GM21367 (cell line): Measurements from ENCODE around the gene NFKBIZ.
A peak's percentile ranks its signal among the peaks of the same experiment; 100 is the strongest.
"Not testable (repeated sequence)": the region's sequence is repeated elsewhere in the genome, so short reads cannot be mapped to it uniquely, and the experiment has no call there.

ENCODE experiments used
- ATAC-seq: cut with Tn5 transposase; IDR thresholded peaks from one replicate; pipeline ENCODE4 v1.9.1; 2021; ENCODE audit not compliant: unreplicated experiment

NFKBIZ gene

GRCh38 chr3:101868534-101869464 lies 19.5 kb downstream of the NFKBIZ start:
- ATAC-seq: no peak

DNA sequence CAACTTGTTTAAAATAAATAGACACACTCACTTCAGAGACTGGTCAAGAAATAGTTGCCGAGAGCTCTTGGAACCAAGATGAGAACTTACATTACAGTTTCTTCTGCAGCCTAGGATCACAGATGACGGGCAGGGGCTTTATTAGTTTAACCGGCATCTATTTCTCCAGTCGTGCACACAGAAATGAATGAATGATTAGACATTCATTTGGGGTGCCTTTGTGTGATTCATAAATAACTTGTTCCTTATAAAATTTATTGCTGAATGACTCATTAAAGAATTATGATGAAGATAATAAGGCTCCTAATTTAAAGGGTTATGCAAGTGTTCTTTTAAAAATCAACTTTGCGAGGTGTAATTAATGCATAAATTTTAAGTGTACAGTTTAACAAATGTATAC lies 20.8 kb downstream of the NFKBIZ start:
- ATAC-seq: no peak

DNA sequence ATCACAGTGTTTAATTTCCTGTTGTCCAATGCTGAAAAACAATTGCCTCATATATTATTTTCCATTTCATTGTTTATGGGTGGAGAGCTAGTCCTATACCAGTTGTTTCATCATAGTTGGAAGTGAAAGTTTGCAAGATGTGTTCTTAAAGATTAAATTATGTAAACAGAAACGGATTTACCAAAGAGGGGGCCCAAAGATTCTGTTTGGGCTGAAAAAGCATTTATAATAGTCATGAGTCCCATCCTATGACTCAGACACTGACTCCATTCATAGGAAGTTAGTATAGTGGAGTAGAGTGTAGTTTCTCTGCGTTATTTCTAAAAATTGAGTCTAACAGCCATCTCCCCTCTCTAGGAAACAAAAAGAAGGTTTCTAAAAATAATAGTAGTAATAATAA lies 24.3 kb downstream of the NFKBIZ start:
- ATAC-seq: no peak

- no peak for ATAC-seq
These were observed 26.8 kb downstream of the NFKBIZ start for GRCh38 chr3:101876142-101876541.

DNA sequence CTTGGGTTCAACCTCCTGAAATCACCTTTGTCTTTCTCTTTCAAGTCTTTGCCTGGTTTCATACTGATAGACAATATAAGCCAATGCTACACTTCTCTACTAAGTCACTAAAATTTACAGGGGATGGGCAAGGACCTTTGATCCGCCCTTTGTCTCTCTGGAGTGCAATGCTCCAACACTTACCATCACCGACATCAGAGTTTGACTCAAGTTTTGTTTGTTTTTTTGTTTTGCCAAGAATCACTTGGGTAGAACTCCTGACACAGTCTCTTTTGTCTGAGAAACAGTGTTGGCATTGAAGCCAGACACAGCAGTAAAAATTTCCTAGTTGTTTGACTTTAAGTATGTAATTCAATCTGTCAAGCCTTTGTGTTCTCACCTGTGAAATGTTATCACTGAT lies 29.3 kb downstream of the NFKBIZ start:
- no peak for ATAC-seq

DNA sequence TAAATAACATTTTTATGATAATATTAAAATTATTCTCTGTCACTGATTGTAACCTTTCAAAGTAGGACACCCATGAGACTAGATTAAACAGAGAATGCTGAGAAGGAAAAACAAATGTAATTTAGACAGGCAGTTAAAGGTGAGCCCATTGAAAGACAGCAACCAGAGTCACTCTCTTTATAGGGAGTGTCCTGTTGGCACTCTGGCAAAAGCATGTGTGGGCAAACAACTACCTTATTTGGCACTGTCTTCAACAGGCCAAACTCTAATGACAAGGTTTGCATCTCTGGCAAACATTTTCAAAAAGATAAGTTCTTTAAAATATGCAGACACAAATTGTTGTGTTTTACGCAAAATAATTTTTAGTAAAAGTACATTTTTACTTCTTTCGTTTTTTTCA lies 29.8 kb downstream of the NFKBIZ start:
- no peak for ATAC-seq

- no peak for ATAC-seq
These were observed 30.4 kb downstream of the NFKBIZ start for GRCh38 chr3:101879623-101880284.

GRCh38 chr3:101884776-101885175 lies 35.5 kb downstream of the NFKBIZ start:
- ATAC-seq: no peak

DNA sequence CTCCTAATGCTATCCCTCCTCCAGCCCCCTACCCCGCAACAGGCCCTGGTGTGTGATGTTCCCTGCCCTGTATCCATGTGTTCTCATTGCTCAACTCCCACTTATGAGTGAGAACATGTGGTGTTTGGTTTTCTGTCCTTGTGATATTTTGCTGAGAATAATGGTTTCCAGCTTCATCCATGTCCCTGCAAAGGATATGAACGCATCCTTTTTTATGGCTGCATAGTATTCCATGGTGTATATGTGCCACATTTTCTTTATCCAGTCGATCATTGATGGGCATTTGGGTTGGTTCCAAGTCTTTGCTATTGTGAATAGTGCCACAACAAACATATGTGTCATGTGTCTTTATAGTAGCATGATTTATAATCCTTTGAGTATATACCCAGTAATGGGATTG lies 36.3 kb downstream of the NFKBIZ start:
- not testable (repeated sequence) for ATAC-seq

DNA sequence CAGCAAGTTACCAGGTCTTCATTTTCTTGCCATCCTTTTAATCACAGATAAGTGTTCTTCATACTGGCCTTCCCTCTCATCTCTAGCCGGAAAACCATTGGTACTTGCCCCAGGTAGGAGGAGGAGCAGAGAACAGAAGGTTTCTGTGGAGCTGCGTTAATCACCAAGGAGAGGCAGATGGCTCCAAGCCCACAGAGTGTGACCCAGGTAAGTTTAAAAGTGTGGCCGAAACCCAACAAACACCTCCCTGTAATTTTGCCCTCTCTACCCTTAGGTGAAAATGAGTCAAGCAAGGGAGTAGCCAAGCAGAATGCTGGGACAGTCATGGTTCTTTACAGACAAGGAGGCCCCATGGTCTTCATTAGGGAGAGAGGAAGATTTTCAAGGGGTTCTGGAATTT lies 37.3 kb downstream of the NFKBIZ start:
- no peak for ATAC-seq

DNA sequence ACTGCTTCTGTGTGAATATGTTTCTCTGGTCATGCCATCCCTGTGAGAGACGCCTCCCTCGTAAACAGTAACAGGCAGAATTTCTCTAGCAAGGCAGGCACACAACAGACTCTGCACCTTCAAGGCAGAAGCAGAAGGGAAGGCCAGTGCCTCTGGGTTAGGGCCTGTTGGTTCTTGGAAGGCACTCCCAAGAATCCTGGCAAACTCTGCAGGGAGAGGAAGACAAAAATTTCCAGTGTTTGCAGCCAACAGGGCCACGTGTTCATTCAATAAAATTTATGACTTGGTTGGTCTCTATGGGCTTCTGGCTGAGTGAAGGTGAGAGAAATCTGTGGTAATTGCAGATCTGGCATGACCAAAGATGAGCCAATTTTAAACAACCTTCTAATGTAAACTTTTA lies 39.3 kb downstream of the NFKBIZ start:
- no peak for ATAC-seq

DNA sequence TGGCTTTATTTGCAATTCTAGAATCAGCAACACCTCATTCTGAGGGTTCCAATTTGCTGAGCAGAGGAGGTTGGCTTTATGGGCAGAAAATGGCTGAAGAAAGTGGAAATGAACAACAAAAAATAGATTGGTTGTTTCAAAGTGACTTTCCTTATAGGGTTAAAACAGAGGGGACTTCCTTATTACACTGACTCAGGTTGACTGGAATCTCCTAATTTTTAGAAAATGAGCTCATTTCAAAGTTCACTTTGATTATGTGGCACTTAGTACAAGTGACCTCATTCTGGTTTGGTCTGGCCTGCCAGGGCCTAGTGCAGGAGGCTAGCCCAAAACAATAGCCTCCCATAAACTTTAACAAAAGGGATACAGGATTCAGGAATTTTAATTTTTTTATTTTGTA lies 41.4 kb downstream of the NFKBIZ start:
- no peak for ATAC-seq

GRCh38 chr3:101892648-101893047 lies 43.3 kb downstream of the NFKBIZ start:
- ATAC-seq: no peak

- no peak for ATAC-seq
These were observed 46.9 kb downstream of the NFKBIZ start for GRCh38 chr3:101896083-101896757.

DNA sequence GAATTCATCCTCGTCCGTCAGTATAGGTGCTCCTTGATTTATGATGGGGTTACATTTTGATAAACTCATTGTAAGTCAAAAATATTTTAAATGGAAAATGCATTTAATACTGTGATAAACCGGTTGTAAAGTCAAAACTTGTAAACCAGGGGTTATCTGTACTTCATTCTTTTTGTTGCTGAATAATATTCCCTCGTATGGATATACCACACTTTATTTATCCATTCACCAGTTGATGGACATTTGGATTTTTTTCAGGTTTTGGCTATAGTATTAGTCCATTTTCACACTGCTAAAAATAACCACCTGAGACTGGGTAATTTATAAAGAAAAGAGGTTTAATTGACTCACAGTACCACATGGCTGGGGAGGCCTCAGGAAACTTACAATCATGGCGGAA lies 47.7 kb downstream of the NFKBIZ start:
- ATAC-seq: no peak

- no peak for ATAC-seq
These were observed 48.7 kb downstream of the NFKBIZ start for GRCh38 chr3:101898039-101898438.

- ATAC-seq: peak; percentile 87
These were observed 49.4 kb downstream of the NFKBIZ start for GRCh38 chr3:101898752-101899169.

GRCh38 chr3:101900316-101900715 lies 51.0 kb downstream of the NFKBIZ start:
- ATAC-seq: no peak

GRCh38 chr3:101900736-101901135 lies 51.4 kb downstream of the NFKBIZ start:
- ATAC-seq: no peak

GRCh38 chr3:101902041-101902440 lies 52.7 kb downstream of the NFKBIZ start:
- ATAC-seq: no peak

GRCh38 chr3:101903451-101903871 lies 54.1 kb downstream of the NFKBIZ start:
- ATAC-seq: no peak

- not testable (repeated sequence) for ATAC-seq
These were observed 56.3 kb downstream of the NFKBIZ start for GRCh38 chr3:101905573-101905972.
